Activated B cell treated with CpG ODN at 0.5 μM for 24 hours (primary cell): Measurements from ENCODE around the gene FBXW9. TPM values are rescaled to one million over a fixed set of nuclear protein-coding genes. Genes with fewer than 3 reads are reported as not detected.
"Not testable (repeated sequence)": the region's sequence is repeated elsewhere in the genome, so short reads cannot be mapped to it uniquely, and the experiment has no call there.

Source experiments
- ATAC-seq: fragments of 200-7000 bp; cut with Tn5 transposase; one replicate; pipeline ENCODE4 v1.10.0; 2021; ENCODE audit warnings: low read depth, mild to moderate bottlenecking, moderate library complexity
- CTCF ChIA-PET: fragments of 350-600 bp; sonication (Branson Sonifier 250); formaldehyde crosslinking; loops from one replicate; lab custom pipeline; 2021; ENCODE audit warnings: antibody characterized with exemption; lab: Charles Lee
- POLR2A ChIA-PET: fragments of 350-600 bp; sonication (Branson Sonifier 250); formaldehyde crosslinking; loops from one replicate; lab custom pipeline; 2021; ENCODE audit warnings: antibody characterized with exemption; lab: Charles Lee
- DNase-seq: peaks from one replicate; pipeline ENCODE4 v3.0.0; 2022
- H3K27ac Mint-ChIP-seq: one replicate; pipeline ENCODE4 v1.8.0; 2020; ENCODE audit warnings: mixed read lengths
- H3K27me3 Mint-ChIP-seq: one replicate; pipeline ENCODE4 v1.8.0; 2021; ENCODE audit warnings: mixed read lengths
- H3K36me3 Mint-ChIP-seq: one replicate; pipeline ENCODE4 v1.8.0; 2021; ENCODE audit warnings: low read depth, mixed read lengths
- H3K4me1 Mint-ChIP-seq: one replicate; pipeline ENCODE4 v1.8.0; 2021; ENCODE audit warnings: mixed read lengths
- H3K4me3 Mint-ChIP-seq: one replicate; pipeline ENCODE4 v1.8.0; 2020; ENCODE audit warnings: mild to moderate bottlenecking, mixed read lengths
- H3K9me3 Mint-ChIP-seq: one replicate; pipeline ENCODE4 v1.8.0; 2020; ENCODE audit warnings: mixed read lengths
- intact Hi-C: fragments of 100-400 bp; cut with micrococcal nuclease; formaldehyde crosslinking; loops from one replicate; pipeline ENCODE4 v1.15.1; 2024
- total RNA-seq: library from RNA; stranded (reverse); gene quantifications from 2 replicates; pipeline ENCODE4 v1.2.3, GENCODE V29; 2022
- TF ChIP-seq, protein P1 (sequence below): fragments of 200-600 bp; IDR thresholded peaks from one replicate; pipeline ENCODE4 v1.8.0; 2022; ENCODE audit warnings: antibody characterized with exemption, mild to moderate bottlenecking

The FBXW9 gene
- total RNA-seq, 1 donor from 2014 or later: 5.2 TPM

DNA sequence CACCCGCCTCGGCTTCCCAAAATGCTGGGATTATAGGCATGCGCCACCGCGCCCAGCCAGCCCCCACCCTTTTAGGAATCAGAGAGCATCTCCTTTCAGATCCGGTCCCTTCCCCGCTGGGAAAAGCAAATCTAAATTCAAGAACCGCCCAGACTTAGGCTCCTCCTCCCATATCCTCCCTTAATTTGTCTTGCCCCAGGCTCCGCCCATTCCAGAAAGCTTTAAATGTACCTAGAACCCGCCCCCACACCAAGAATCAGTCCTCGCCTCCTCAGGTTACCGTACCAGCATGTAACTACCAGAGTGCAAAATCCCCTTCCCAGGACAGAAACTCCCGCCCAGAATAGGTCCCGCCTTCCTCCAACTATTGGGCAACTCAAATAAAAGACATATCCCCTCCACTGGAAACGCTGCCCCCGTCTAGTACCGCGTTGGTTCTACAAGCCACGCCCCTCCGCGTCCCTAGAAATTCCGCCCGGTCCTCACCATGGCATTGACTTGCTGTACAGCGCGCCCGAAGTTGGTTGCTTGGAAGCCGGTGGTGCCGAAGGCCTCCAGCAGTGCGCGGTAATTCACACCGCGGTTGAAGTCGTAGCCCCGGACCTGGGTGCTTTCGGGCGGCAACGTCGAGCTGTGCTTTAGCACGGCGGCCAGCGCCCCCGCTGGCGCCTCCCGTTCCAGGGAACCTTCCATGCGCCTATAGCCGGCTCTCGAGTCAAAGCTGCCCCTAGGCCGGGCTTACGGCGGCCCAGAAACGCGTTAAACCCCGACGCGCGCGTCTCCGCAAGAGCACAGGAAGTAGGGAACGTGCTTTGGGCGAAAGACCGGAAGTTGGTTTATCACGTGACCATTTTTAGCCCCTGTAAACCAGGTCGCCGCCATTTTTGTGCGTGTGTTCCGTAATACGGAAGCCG is 15.1 kb downstream of the FBXW9 start, which contains the start of gene DHPS:
Gene DHPS, minus strand, starts transcription at position 807 of the 914 bp plus-strand sequence. Its CDS starts 114 bp downstream, at position 693.
- intact Hi-C loops: loop anchor here (1.0 to 5.0 kb wide), 4 partner anchors 12 to 56 kb away; partner anchors contain the start of genes FBXW9, GET3 and TNPO2
- peaks cover 24% of the 10 kb centered on the region for H3K4me1 Mint-ChIP-seq
- H3K27ac Mint-ChIP-seq: peak within 1 kb of the TSS; percentile 95
- TF ChIP-seq, protein P1, sequence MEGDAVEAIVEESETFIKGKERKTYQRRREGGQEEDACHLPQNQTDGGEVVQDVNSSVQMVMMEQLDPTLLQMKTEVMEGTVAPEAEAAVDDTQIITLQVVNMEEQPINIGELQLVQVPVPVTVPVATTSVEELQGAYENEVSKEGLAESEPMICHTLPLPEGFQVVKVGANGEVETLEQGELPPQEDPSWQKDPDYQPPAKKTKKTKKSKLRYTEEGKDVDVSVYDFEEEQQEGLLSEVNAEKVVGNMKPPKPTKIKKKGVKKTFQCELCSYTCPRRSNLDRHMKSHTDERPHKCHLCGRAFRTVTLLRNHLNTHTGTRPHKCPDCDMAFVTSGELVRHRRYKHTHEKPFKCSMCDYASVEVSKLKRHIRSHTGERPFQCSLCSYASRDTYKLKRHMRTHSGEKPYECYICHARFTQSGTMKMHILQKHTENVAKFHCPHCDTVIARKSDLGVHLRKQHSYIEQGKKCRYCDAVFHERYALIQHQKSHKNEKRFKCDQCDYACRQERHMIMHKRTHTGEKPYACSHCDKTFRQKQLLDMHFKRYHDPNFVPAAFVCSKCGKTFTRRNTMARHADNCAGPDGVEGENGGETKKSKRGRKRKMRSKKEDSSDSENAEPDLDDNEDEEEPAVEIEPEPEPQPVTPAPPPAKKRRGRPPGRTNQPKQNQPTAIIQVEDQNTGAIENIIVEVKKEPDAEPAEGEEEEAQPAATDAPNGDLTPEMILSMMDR: no peak
- H3K36me3 Mint-ChIP-seq: peaks cover 41% of the 10 kb centered on the region
- H3K9me3 Mint-ChIP-seq: no peaks in the 10 kb centered on the region
- CTCF ChIA-PET: interaction anchor here (1.5 kb wide), 1 partner anchor 9 kb away, joined by 5 read pairs; no protein-coding TSS in a partner anchor
- POLR2A ChIA-PET: interaction anchor here (0.5 to 2.8 kb wide), 35 partner anchors 10 to 757 kb away, joined by 3 to 69 read pairs (median 6); partner anchors contain the start of genes FBXW9, GCDH, GET3 and JUNB
- H3K4me3 Mint-ChIP-seq: peak within 1 kb of the TSS; percentile 94
- DNase-seq (peak; percentile 71), ATAC-seq (peak; percentile 78)
- H3K27me3 Mint-ChIP-seq: no peaks in the 10 kb centered on the region

DNA sequence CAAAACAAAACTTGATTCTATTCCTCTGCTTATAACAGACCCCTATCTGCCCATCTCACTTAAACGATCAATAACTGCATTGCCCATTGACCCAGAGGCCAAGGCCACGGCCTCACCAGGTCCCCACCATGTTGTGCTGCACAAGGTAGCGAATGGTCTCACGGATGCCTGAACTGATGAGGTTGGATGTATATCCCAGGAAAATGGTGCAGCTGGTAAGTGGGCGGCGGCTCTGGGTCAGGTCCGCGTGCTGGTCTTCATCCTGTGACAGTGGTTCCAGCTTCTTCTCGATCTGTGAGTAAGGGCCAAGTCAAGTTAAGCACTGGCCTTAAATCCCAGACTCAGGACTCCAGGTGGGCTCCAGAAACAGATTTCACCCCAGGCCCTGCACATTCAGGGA is 16.4 kb downstream of the FBXW9 start:
- peaks cover 54% of the 10 kb centered on the region for H3K36me3 Mint-ChIP-seq
- H3K4me1 Mint-ChIP-seq: peaks cover 25% of the 10 kb centered on the region
- H3K27ac Mint-ChIP-seq: no peak overlapping the region
- H3K9me3 Mint-ChIP-seq: no peaks in the 10 kb centered on the region
- TF ChIP-seq, protein P1: no peak
- no peak for DNase-seq
- ATAC-seq: no peak
- ChIA-PET POLR2A (interaction anchor here (2.2 to 2.8 kb wide), 3 partner anchors 9 to 17 kb away, joined by 25 to 69 read pairs (median 51); partner anchors contain the start of genes FBXW9, MAN2B1 and WDR83), CTCF (interaction anchor here (1.1 kb wide), 1 partner anchor 116 kb away, joined by 3 read pairs; no protein-coding TSS in a partner anchor)
- peak overlapping the region; percentile 35 for H3K4me3 Mint-ChIP-seq
- no peaks in the 10 kb centered on the region for H3K27me3 Mint-ChIP-seq
- intact Hi-C loops: loop anchor here (5.0 kb wide), 1 partner anchor 42 kb away; the partner anchor contains the start of gene TNPO2

DNA sequence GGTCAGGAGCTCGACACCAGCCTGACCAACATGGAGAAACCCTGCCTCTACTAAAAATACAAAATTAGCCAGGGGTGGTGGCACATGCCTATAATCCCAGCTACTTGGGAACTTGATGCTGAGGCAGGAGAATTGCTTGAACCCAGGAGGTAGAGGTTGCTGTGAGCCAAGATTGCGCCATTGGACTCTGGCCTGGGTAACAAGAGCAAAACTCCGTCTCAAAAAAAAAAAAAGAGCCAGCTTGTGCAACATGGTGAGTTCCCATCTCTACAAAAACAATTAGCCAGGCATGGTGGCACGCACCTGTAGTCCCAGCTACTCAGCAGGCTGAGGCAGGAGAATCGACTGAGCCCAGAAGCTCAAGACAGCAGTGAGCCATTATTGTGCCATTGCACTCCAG is 18.4 kb downstream of the FBXW9 start:
- DNase-seq, H3K9me3 Mint-ChIP-seq, H3K27ac Mint-ChIP-seq, ATAC-seq, H3K4me3 Mint-ChIP-seq, H3K27me3 Mint-ChIP-seq: not testable (repeated sequence)
- ChIA-PET POLR2A (interaction anchor here (0.7 to 1.3 kb wide), 5 partner anchors 16 to 287 kb away, joined by 3 to 8 read pairs (median 5); partner anchors contain the start of genes FBXW9 and GET3), CTCF (interaction anchor here (0.9 to 9.7 kb wide), 2 partner anchors 8 to 116 kb away, joined by 3 to 67 read pairs; no protein-coding TSS in a partner anchor)
- H3K4me1 Mint-ChIP-seq: peaks cover 28% of the 10 kb centered on the region
- intact Hi-C loops: loop anchor here (5.0 kb wide), 1 partner anchor 476 kb away; no protein-coding TSS in a partner anchor
- peaks cover 72% of the 10 kb centered on the region for H3K36me3 Mint-ChIP-seq

DNA sequence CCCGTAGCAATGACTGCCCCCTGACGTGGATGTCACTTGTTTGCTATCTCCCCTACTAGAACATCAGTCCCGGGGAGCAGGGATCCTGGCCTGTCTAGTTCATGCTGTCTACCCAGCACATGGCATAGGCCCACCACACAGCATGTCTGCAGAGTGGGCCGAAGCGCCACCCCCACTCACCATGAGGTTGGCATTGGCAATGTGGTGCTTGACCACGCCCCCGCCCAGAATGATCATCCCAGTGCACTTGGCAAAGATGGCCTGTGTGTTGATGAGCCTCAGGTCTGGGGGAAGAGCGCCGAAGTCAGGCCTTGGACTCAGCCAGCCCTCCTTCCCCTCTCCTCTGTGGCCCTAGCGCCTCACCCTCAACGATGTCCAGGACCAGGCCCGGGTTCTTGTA is 19.5 kb downstream of the FBXW9 start:
- Mint-ChIP-seq H3K4me1 (peaks cover 30% of the 10 kb centered on the region), H3K27me3 (no peaks in the 10 kb centered on the region), H3K27ac (no peak overlapping the region), H3K36me3 (peaks cover 81% of the 10 kb centered on the region), H3K4me3 (no peak overlapping the region), H3K9me3 (no peaks in the 10 kb centered on the region)
- POLR2A ChIA-PET: interaction anchor here (0.6 to 1.4 kb wide), 4 partner anchors 10 to 384 kb away, joined by 3 to 7 read pairs (median 4); partner anchors contain the start of genes MAN2B1, TRIR and WDR83
- CTCF ChIA-PET: interaction anchor here (0.5 to 9.7 kb wide), 11 partner anchors 9 to 746 kb away, joined by 3 to 67 read pairs (median 3); partner anchors contain the start of genes ZNF490 and ZNF791
- no peak for DNase-seq
- TF ChIP-seq, protein P1: no peak
- intact Hi-C loops: loop anchor here (1.0 to 5.0 kb wide), 4 partner anchors 19 to 475 kb away; partner anchors contain the start of gene FBXW9
- no peak for ATAC-seq

DNA sequence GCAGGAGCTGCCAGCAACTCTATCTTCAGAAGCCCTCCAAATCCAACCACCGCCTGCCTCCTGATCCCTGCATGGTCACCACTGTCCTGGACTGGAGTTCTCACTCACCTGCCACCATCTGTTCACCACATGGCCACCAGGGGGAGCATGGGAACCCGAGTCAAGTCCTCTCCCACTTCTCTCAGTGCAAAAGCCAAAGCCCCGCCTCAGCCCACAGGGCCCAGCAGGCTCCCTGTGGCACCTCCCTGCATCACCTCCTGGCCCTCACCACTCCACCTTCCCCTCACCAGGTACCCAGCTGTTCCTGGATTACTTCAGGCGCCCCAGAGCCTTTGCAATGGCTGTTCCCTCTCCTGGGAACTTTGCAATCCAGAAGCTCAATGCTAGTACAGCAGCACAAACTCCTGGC is 20.0 kb downstream of the FBXW9 start:
- intact Hi-C loops: loop anchor here (1.0 to 5.0 kb wide), 4 partner anchors 20 to 474 kb away; partner anchors contain the start of gene FBXW9
- TF ChIP-seq, protein P1: no peak
- CTCF ChIA-PET: interaction anchor here (0.6 to 9.7 kb wide), 9 partner anchors 58 to 385 kb away, joined by 3 to 67 read pairs (median 4); partner anchors contain the start of genes ZNF490 and ZNF791
- Mint-ChIP-seq H3K27ac (peak overlapping the region; percentile 50), H3K4me3 (no peak overlapping the region), H3K27me3 (no peaks in the 10 kb centered on the region), H3K36me3 (peaks cover 80% of the 10 kb centered on the region), H3K9me3 (no peaks in the 10 kb centered on the region), H3K4me1 (peaks cover 32% of the 10 kb centered on the region)
- DNase-seq: peak; percentile 77
- POLR2A ChIA-PET: interaction anchor here (0.9 to 1.4 kb wide), 3 partner anchors 10 to 120 kb away, joined by 3 to 6 read pairs (median 3); partner anchors contain the start of genes MAN2B1, TRIR and WDR83
- peak; percentile 45 for ATAC-seq
